Measurements from ENCODE around the gene SUV39H1. TPM values are rescaled to one million over a fixed set of nuclear protein-coding genes. Genes with fewer than 3 reads are reported as not detected.

The SUV39H1 gene
- total RNA-seq, 1 donor from 2014 or later, result 4.5 TPM

GRCh38 chrX:48713847-48714246 is 17.3 kb downstream of the SUV39H1 start:
- no peak for DNase-seq (ENCODE audit: low spot score)

- no peak for DNase-seq (ENCODE audit: low spot score)
Observed at GRCh38 chrX:48714573-48714972, 18.0 kb downstream of the SUV39H1 start.

GRCh38 chrX:48715072-48715471 is 18.5 kb downstream of the SUV39H1 start:
- DNase-seq (ENCODE audit: low spot score), result no peak

GRCh38 chrX:48715876-48716502 is 19.5 kb downstream of the SUV39H1 start:
- no peak for DNase-seq (ENCODE audit: low spot score)

GRCh38 chrX:48719958-48720357 is 23.4 kb downstream of the SUV39H1 start:
- DNase-seq (ENCODE audit: low spot score), result no peak

- DNase-seq (ENCODE audit: low spot score), result no peak
Observed at GRCh38 chrX:48720577-48721250, 24.2 kb downstream of the SUV39H1 start.

- no peak for DNase-seq (ENCODE audit: low spot score)
Observed at GRCh38 chrX:48721916-48722315, 25.4 kb downstream of the SUV39H1 start.

- no peak for DNase-seq (ENCODE audit: low spot score)
Observed at GRCh38 chrX:48726596-48726995, 30.1 kb downstream of the SUV39H1 start.

- no peak for DNase-seq (ENCODE audit: low spot score)
Observed at GRCh38 chrX:48728653-48729052, 32.1 kb downstream of the SUV39H1 start.

- DNase-seq (ENCODE audit: low spot score), result no peak
Observed at GRCh38 chrX:48736303-48736702, 39.8 kb downstream of the SUV39H1 start.

- no peak for DNase-seq (ENCODE audit: low spot score)
Observed at GRCh38 chrX:48736878-48737212, 40.3 kb downstream of the SUV39H1 start.

GRCh38 chrX:48737213-48737938 is 40.8 kb downstream of the SUV39H1 start:
- peak; percentile 94 for DNase-seq (ENCODE audit: low spot score)

GRCh38 chrX:48737940-48738339 is 41.4 kb downstream of the SUV39H1 start:
- no peak for DNase-seq (ENCODE audit: low spot score)

- DNase-seq (ENCODE audit: low spot score), result no peak
Observed at GRCh38 chrX:48741834-48742233, 45.3 kb downstream of the SUV39H1 start.

GRCh38 chrX:48745222-48745621 is 48.7 kb downstream of the SUV39H1 start:
- no peak for DNase-seq (ENCODE audit: low spot score)

- no peak for DNase-seq (ENCODE audit: low spot score)
Observed at GRCh38 chrX:48747415-48748016, 51.0 kb downstream of the SUV39H1 start.

- DNase-seq (ENCODE audit: low spot score), result no peak
Observed at GRCh38 chrX:48749182-48749581, 52.6 kb downstream of the SUV39H1 start.

GRCh38 chrX:48751343-48751742 is 54.8 kb downstream of the SUV39H1 start:
- DNase-seq (ENCODE audit: low spot score), result no peak

GRCh38 chrX:48752498-48752897 is 56.0 kb downstream of the SUV39H1 start:
- DNase-seq (ENCODE audit: low spot score), result no peak

- no peak for DNase-seq (ENCODE audit: low spot score)
Observed at GRCh38 chrX:48753708-48754228, 57.2 kb downstream of the SUV39H1 start.

GRCh38 chrX:48754238-48754637 is 57.7 kb downstream of the SUV39H1 start:
- DNase-seq (ENCODE audit: low spot score), result no peak
